GM19328 (cell line): Measurements from ENCODE around the gene TXNDC16.
"Not testable (repeated sequence)": the region's sequence is repeated elsewhere in the genome, so short reads cannot be mapped to it uniquely, and the experiment has no call there.

Experiments used
- ATAC-seq: cut with Tn5 transposase; IDR thresholded peaks from one replicate; pipeline ENCODE4 v1.9.1; 2021; ENCODE audit warnings: mild to moderate bottlenecking, moderate library complexity; ENCODE audit not compliant: unreplicated experiment

TXNDC16 gene

GRCh38 chr14:52545584-52546317 lies 6.6 kb downstream of the TXNDC16 start:
- no peak for ATAC-seq

- no peak for ATAC-seq
Measured at GRCh38 chr14:52538623-52539022, 13.7 kb downstream of the TXNDC16 start.

- no peak for ATAC-seq
Measured at GRCh38 chr14:52536269-52536668, 16.0 kb downstream of the TXNDC16 start.

GRCh38 chr14:52531481-52531880 lies 20.8 kb downstream of the TXNDC16 start:
- ATAC-seq: no peak

- ATAC-seq: no peak
Measured at GRCh38 chr14:52527052-52527451, 25.3 kb downstream of the TXNDC16 start.

- no peak for ATAC-seq
Measured at GRCh38 chr14:52522581-52523345, 29.5 kb downstream of the TXNDC16 start.

GRCh38 chr14:52522033-52522432 lies 30.3 kb downstream of the TXNDC16 start:
- ATAC-seq: no peak

GRCh38 chr14:52514046-52514811 lies 38.1 kb downstream of the TXNDC16 start:
- ATAC-seq: no peak

- ATAC-seq: no peak
Measured at GRCh38 chr14:52513249-52513648, 39.1 kb downstream of the TXNDC16 start.

- no peak for ATAC-seq
Measured at GRCh38 chr14:52494444-52494843, 57.9 kb downstream of the TXNDC16 start.

- no peak for ATAC-seq
Measured at GRCh38 chr14:52485350-52485960, 66.8 kb downstream of the TXNDC16 start.

- no peak for ATAC-seq
Measured at GRCh38 chr14:52481864-52482263, 70.4 kb downstream of the TXNDC16 start.

GRCh38 chr14:52473557-52473956 lies 78.7 kb downstream of the TXNDC16 start:
- no peak for ATAC-seq

- ATAC-seq: no peak
Measured at GRCh38 chr14:52472728-52473127, 79.6 kb downstream of the TXNDC16 start.

GRCh38 chr14:52472251-52472650 lies 80.1 kb downstream of the TXNDC16 start:
- ATAC-seq: not testable (repeated sequence)

- no peak for ATAC-seq
Measured at GRCh38 chr14:52467515-52468266, 84.6 kb downstream of the TXNDC16 start.

- no peak for ATAC-seq
Measured at GRCh38 chr14:52464175-52464574, 88.1 kb downstream of the TXNDC16 start.

GRCh38 chr14:52463375-52463774 lies 88.9 kb downstream of the TXNDC16 start:
- ATAC-seq: no peak

GRCh38 chr14:52461721-52462120 lies 90.6 kb downstream of the TXNDC16 start:
- ATAC-seq: no peak

- no peak for ATAC-seq
Measured at GRCh38 chr14:52458721-52459085, 93.6 kb downstream of the TXNDC16 start.
